IPS DF 6.9 (cell line): ENCODE measurements around the gene PACSIN1.
A peak's percentile ranks its signal among the peaks of the same experiment; 100 is the strongest.

Experiments
- DNase-seq: peaks from one replicate; pipeline ENCODE4 v3.0.0-alpha.2; 2013; ENCODE audit warnings: low read depth, low spot score
- H3K27ac ChIP-seq: one replicate; pipeline ENCODE4 v1.5.1; 2013; ENCODE audit warnings: low read length, control low read depth
- H3K27me3 ChIP-seq: 2 replicates; pipeline ENCODE4 v1.6.1; 2013; ENCODE audit warnings: mild to moderate bottlenecking, low read length; ENCODE audit not compliant: control insufficient read depth, insufficient read depth
- H3K36me3 ChIP-seq: 2 replicates; pipeline ENCODE4 v1.6.1; 2013; ENCODE audit warnings: low read length; ENCODE audit not compliant: control insufficient read depth, insufficient read depth
- H3K4me1 ChIP-seq: 2 replicates; pipeline ENCODE4 v1.6.1; 2013; ENCODE audit warnings: low read length; ENCODE audit not compliant: control insufficient read depth, insufficient read depth
- H3K4me3 ChIP-seq: 2 replicates; pipeline ENCODE4 v1.5.1; 2013; ENCODE audit warnings: mild to moderate bottlenecking, low read length
- H3K9me3 ChIP-seq: 2 replicates; pipeline ENCODE4 v1.6.1; 2013; ENCODE audit warnings: low read length, inconsistent platforms; ENCODE audit not compliant: control insufficient read depth, insufficient read depth
- WGBS: extraction: QIAGEN DNeasy Blood & Tissue Kit; methylation state at CpG from one replicate; pipeline ENCODE4 v1.1.7; 2013; ENCODE audit warnings: mixed read lengths, missing lambda C conversion rate; ENCODE audit not compliant: insufficient read length, insufficient coverage; 5-methylcytosine and 5-hydroxymethylcytosine counted together

The PACSIN1 gene

GRCh38 chr6:34513646-34514045 lies 47.8 kb downstream of the PACSIN1 start:
- no peak overlapping the region for H3K27ac ChIP-seq

DNA sequence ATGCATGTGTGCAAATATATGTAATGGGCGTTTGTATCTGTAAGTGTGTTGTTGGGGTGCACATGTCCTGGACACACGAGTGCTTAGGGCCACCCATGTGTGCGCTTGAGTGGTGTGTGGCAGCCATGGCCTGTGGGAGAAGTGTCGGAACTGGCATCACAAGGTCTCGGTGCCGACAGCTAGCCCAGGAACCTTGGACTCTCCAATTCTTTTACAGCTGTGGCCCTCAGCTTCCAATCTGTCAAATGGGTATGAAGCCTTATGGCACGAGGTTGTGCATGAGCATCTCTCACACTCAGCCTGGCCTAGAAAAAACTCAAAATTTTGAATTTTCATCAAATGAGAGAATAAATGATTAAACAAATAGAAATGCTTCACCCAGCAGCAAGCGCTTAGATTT lies 48.2 kb downstream of the PACSIN1 start:
- DNase-seq: no peak
- no CpG with 5 or more reads among the region's 8 CpGs for WGBS
- Histone ChIP-seq H3K4me3 (peak overlapping the region; percentile 62; the same call in 1 of the 2 replicates), H3K4me1 (peaks cover 4% of the 10 kb centered on the region; the same call in 1 of the 2 replicates), H3K27ac (no peak overlapping the region), H3K9me3 (no peaks in the 10 kb centered on the region), H3K27me3 (no peaks in the 10 kb centered on the region), H3K36me3 (no peaks in the 10 kb centered on the region)

More at GRCh38 chr6:34513646-34514045, 47.8 kb downstream of the PACSIN1 start:
- no peak overlapping the region for H3K4me3 ChIP-seq
- H3K9me3 ChIP-seq: no peaks in the 10 kb centered on the region
- WGBS: no CpG with 5 or more reads among the region's 4 CpGs
- no peaks in the 10 kb centered on the region for H3K36me3 ChIP-seq
- DNase-seq: no peak
- peaks cover 4% of the 10 kb centered on the region; the same call in 1 of the 2 replicates for H3K4me1 ChIP-seq
- no peaks in the 10 kb centered on the region for H3K27me3 ChIP-seq

DNA sequence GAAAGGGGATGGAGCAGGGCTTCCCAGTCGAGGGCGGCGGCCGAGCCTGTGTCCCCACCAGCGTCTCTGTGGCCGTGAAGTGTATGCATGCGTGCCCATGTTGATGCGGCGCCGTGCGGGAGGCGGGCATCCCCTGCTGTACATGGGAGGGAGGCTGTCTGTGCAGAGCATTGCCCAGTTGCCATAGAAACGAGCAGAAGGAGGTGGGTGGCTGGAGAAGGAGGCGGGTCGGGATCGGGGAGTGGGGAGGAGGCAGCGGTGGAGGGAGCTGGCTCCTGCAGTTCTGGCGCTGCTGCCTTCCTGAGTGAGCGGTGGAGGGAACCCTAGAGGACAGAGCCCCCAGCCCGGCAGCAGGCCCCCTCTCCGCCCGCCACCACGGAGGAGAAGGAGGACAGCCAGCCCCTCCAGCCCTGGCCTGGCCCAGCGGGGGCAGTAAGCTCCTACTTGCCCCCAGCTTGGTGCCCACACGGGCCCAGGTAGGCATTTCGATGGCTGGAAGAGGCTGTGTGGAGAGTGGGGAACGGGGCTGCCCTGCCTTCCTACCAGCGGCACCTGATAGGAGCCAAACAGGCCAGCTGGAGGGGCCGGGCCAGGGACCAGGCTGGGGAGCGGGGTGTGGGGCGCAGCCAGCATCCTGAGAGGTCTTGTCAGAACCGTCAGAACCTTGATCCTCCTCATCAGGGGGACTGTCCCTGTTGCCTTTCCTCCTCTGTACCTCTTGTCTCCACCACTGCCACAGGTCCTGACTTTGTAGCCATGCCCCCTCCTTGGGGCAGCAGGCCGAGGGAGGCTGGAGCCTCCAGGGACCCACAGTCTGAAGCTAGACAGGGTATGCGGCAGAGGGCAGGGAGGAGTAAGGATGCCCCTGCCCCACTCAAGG lies 49.0 kb downstream of the PACSIN1 start:
- no CpG with 5 or more reads among the region's 34 CpGs for WGBS
- peak overlapping the region; percentile 62 for H3K4me3 ChIP-seq

DNA sequence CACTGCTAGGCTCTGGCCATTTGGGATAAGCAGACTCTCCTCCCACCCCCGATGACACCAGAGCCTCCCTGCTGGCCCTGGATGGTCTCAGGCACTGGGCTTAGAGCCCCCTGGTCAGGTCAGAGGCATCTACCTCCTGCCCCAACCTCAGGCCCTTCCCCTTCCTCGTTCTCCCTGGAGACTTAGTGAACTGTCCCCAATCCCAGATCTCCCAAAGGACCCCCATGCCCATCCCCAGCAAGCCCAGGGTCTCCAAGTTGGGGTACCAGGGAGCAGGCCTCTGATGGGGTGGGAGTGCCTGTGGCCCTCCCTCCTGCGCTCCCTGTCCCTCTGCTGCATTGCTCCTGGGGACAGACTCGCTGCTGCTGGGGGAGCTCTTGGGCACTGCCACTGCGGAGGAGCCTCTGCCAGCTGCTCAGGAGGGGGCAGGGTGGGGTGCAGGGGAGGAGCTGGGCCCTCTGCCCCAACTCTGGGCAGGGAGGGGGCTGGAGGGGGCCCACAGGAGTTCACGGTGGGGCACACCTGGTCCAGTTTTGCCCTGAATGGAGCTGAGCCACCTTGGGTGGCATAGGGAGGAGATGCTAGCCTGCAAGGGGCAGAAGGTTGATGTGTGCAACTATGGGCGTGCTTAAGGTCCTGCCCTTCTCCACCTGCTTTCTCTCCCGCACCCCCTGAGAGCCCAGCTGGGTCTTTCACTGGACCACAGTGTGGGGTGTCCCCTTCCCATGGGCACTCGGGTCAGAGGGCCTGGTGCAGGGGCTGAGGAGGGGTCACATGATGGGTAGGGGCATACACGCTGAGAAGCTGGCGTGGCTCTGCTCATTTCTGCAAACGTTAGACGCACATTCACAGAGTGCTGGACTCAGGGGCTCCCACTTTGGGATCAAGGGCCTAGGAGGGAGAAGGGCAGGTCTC lies 49.9 kb downstream of the PACSIN1 start:
- DNase-seq: no peak
- Histone ChIP-seq H3K4me3 (no peak overlapping the region), H3K27me3 (no peaks in the 10 kb centered on the region), H3K36me3 (no peaks in the 10 kb centered on the region), H3K4me1 (peaks cover 4% of the 10 kb centered on the region; the same call in 1 of the 2 replicates), H3K9me3 (no peaks in the 10 kb centered on the region), H3K27ac (no peak overlapping the region)
- no CpG with 5 or more reads among the region's 13 CpGs for WGBS

More for the DNA sequence above, 49.0 kb downstream of the PACSIN1 start:
- H3K36me3 ChIP-seq: no peaks in the 10 kb centered on the region
- DNase-seq: peak; percentile 37
- no peaks in the 10 kb centered on the region for H3K27me3 ChIP-seq
- no peaks in the 10 kb centered on the region for H3K9me3 ChIP-seq
- H3K4me1 ChIP-seq: peaks cover 4% of the 10 kb centered on the region; the same call in 1 of the 2 replicates
- H3K27ac ChIP-seq: no peak overlapping the region

DNA sequence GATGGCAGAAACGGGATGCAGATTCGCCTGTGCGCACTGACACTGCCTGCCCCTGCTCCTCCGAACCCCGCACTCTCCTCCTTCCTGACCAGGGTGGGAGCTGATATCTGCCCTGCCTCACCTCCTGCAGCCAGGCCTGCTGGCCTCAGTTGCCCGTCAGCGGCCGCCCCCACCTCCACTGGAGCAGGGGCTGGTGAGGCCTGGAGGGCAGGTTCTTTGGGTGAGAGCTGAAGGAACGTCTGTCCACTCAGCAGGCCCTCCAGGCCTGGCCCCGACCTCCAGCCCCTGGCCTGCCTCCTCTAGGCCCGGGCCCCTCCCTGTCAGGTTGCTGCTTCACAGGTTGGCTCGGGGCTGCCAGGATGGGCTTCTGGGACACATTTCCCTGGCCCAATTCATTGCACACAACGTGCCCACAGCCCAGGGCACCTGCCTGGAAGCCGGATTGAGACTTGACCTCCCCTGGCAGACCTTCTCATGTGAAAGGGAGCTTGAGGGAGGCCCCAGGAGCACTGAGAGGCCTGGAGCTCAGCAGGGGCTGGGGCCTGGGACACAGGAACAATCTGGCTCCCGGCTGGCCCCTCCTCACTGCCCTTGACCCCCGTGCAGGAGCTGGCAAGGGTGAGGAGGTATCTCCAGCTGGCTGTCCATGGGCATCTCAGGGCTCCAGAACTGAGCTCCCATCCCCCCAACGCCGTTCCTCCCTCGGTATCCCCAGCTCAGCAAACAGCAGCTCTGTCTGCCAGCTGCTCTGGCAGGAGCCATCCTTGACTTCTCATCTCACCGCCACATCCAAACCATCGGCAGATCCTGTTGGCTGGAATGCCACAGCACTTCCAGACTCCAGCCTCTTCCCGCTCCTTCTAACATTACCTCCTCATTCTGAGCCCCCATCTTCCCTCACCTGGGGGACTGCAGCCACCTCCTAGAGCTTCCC lies 50.8 kb downstream of the PACSIN1 start:
- DNase-seq: no peak
- H3K27ac ChIP-seq: no peak overlapping the region
- WGBS: no CpG with 5 or more reads among the region's 22 CpGs
- H3K36me3 ChIP-seq: no peaks in the 10 kb centered on the region
- no peaks in the 10 kb centered on the region for H3K27me3 ChIP-seq
- H3K4me3 ChIP-seq: no peak overlapping the region
- peaks cover 4% of the 10 kb centered on the region; the same call in 1 of the 2 replicates for H3K4me1 ChIP-seq
- no peaks in the 10 kb centered on the region for H3K9me3 ChIP-seq

GRCh38 chr6:34517461-34517881 lies 51.6 kb downstream of the PACSIN1 start:
- peaks cover 4% of the 10 kb centered on the region; the same call in 1 of the 2 replicates for H3K4me1 ChIP-seq
- H3K36me3 ChIP-seq: no peaks in the 10 kb centered on the region
- H3K4me3 ChIP-seq: no peak overlapping the region
- no CpG with 5 or more reads among the region's 4 CpGs for WGBS
- H3K9me3 ChIP-seq: no peaks in the 10 kb centered on the region
- DNase-seq: no peak
- no peak overlapping the region for H3K27ac ChIP-seq
- no peaks in the 10 kb centered on the region for H3K27me3 ChIP-seq

DNA sequence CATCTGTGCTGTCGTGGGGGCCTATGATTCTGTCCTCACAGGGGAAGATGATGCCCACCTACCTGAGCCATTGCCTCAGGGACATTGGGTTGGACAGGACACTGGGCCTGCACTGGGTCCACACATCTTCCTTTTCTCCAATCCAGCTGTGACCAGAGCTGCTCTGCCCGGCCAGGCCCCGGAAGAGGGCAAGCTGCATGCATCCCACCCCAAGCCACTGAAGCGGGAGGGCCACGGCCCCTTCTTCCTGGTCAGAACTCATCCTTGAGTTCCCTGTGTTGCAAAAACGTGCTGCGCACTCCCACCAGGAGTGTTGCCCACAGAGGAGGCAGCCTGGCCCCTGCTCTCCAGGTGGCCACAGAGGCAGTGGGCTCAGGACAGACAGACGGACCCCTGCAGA lies 52.1 kb downstream of the PACSIN1 start:
- H3K36me3 ChIP-seq: no peaks in the 10 kb centered on the region
- no peak overlapping the region for H3K4me3 ChIP-seq
- H3K27me3 ChIP-seq: no peaks in the 10 kb centered on the region
- DNase-seq: no peak
- H3K4me1 ChIP-seq: peaks cover 4% of the 10 kb centered on the region; the same call in 1 of the 2 replicates
- H3K27ac ChIP-seq: no peak overlapping the region
- WGBS: no CpG with 5 or more reads among the region's 8 CpGs
- no peaks in the 10 kb centered on the region for H3K9me3 ChIP-seq

GRCh38 chr6:34518669-34519365 lies 52.9 kb downstream of the PACSIN1 start:
- no CpG with 5 or more reads among the region's 4 CpGs for WGBS
- Histone ChIP-seq H3K4me1 (peaks cover 4% of the 10 kb centered on the region; the same call in 1 of the 2 replicates), H3K4me3 (no peak overlapping the region), H3K27ac (no peak overlapping the region), H3K9me3 (no peaks in the 10 kb centered on the region), H3K36me3 (no peaks in the 10 kb centered on the region), H3K27me3 (no peaks in the 10 kb centered on the region)
- DNase-seq: no peak

DNA sequence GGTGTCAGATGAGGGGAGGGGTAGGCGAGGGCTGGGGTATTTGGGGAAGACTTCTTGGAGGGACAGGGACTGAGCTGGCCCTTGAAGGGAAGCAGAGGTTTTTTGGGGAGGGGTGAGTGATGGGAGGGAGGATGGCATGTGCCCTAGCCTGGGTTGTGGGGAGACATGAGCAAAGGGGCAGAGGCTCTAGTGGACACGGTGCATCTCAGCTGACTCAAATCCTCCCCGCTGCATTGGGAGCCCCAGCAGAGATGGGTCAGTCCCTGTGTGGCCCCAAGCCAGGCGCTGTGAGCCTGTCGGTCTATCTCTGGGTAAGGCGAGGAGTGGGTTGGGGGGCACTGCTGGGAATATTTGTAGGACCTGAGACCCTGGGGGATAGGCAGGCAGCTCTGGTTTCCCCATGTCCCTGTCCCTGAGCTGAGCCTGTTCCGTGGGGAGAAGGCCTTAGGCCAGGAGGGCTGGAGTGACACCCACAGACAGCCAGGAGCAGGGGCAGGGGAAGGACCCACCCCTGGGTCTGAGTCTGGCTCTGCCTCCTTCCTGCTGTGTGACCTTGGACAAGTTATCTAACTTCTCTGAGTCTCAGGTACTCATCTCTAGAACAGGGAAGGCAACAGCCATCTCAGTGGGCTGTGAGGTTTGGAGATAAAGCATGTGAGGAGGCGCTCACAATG lies 54.2 kb downstream of the PACSIN1 start:
- no peak overlapping the region for H3K4me3 ChIP-seq
- peaks cover 4% of the 10 kb centered on the region; the same call in 1 of the 2 replicates for H3K4me1 ChIP-seq
- WGBS: no CpG with 5 or more reads among the region's 8 CpGs
- no peak overlapping the region for H3K27ac ChIP-seq
- H3K36me3 ChIP-seq: no peaks in the 10 kb centered on the region
- DNase-seq: no peak
- H3K9me3 ChIP-seq: no peaks in the 10 kb centered on the region
- H3K27me3 ChIP-seq: no peaks in the 10 kb centered on the region
